Muscle layer of duodenum (tissue), 2 donors: ENCODE data around the gene MEDAG.

ENCODE experiments used
- H3K27ac ChIP-seq: one replicate; pipeline ENCODE4 v1.7.0; 2013; ENCODE audit warnings: mild to moderate bottlenecking, low read length
- H3K27me3 ChIP-seq: one replicate; pipeline ENCODE4 v1.7.0; 2013; ENCODE audit warnings: low read depth, mild to moderate bottlenecking, control low read depth, low read length
- H3K36me3 ChIP-seq, 2 donors: one replicate each; pipeline ENCODE4 v1.7.0; 2013; ENCODE audit warnings: low read length in 2 of 2, control low read depth in 1 of 2, mild to moderate bottlenecking in 1 of 2; ENCODE audit not compliant: insufficient read depth in 2 of 2, control insufficient read depth in 1 of 2
- H3K4me1 ChIP-seq, 2 donors: one replicate each; pipeline ENCODE4 v1.7.0; 2013; ENCODE audit warnings: low read length in 2 of 2, mild to moderate bottlenecking in 2 of 2, control low read depth in 1 of 2, moderate library complexity in 1 of 2; ENCODE audit not compliant: insufficient read depth in 2 of 2, control insufficient read depth in 1 of 2
- H3K4me3 ChIP-seq, 2 donors: one replicate each; pipeline ENCODE4 v1.7.0; 2013; ENCODE audit warnings: low read length in 2 of 2, low read depth in 1 of 2, mild to moderate bottlenecking in 1 of 2
- H3K9me3 ChIP-seq, 2 donors: one replicate each; pipeline ENCODE4 v1.7.0; 2013; ENCODE audit warnings: low read length in 2 of 2, control low read depth in 1 of 2, mild to moderate bottlenecking in 1 of 2; ENCODE audit not compliant: control insufficient read depth in 1 of 2
- donor health status: healthy.

MEDAG gene

GRCh38 chr13:30866677-30867076 lies 39.4 kb upstream of the MEDAG start:
- H3K4me1 ChIP-seq: peaks cover 8 to 11% of the 10 kb centered on the region in 2 donors
- H3K9me3 ChIP-seq: no peaks in the 10 kb centered on the region
- H3K36me3 ChIP-seq: peaks cover 0 to 5% of the 10 kb centered on the region in 2 donors
- no peak overlapping the region for H3K27ac ChIP-seq
- no peak overlapping the region for H3K4me3 ChIP-seq
- H3K27me3 ChIP-seq: no peaks in the 10 kb centered on the region

- H3K9me3 ChIP-seq: no peaks in the 10 kb centered on the region
- H3K4me1 ChIP-seq: peaks cover 8 to 11% of the 10 kb centered on the region in 2 donors
- H3K27ac ChIP-seq: no peak overlapping the region
- no peaks in the 10 kb centered on the region for H3K27me3 ChIP-seq
- H3K4me3 ChIP-seq: no peak overlapping the region
- peaks cover 0 to 5% of the 10 kb centered on the region in 2 donors for H3K36me3 ChIP-seq
Observed at GRCh38 chr13:30867089-30867669, 38.9 kb upstream of the MEDAG start.

DNA sequence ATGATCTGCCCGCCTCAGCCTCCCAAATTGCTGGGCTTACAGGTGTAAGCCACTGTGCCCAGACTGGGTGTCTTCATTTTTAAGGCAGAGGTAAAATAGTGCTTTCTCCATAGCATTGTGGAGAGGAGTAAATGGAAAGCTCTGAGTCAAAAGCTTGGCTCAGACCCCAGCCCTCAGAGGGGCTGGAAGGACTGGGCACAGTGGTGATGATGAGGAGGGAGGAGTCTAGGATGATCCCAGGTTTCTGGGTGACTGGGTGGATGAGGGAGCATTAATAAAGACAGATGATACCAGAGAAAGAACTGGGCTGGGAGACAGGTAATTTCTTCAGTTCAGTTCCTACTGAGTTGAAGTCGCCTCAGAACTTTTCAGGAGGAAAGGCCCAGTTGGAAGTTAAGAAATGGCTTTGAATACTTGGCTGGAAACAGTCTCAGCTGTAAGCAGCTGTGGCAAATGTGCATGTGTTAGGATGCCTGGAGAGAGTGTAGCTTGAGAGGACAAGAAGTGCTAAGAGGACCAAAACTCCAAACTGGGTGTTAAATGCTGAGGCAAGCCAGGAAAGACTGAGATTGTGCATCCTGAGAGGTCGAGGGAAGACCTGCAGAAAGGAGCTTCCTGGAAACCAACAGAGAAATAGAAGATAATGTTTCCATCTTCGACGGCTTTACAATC lies 37.1 kb upstream of the MEDAG start:
- Histone ChIP-seq H3K9me3 (no peaks in the 10 kb centered on the region), H3K4me1 (peaks cover 13 to 17% of the 10 kb centered on the region in 2 donors), H3K27ac (peak overlapping the region; percentile 83), H3K36me3 (peaks cover 0 to 5% of the 10 kb centered on the region in 2 donors), H3K4me3 (no peak overlapping the region), H3K27me3 (no peaks in the 10 kb centered on the region)

DNA sequence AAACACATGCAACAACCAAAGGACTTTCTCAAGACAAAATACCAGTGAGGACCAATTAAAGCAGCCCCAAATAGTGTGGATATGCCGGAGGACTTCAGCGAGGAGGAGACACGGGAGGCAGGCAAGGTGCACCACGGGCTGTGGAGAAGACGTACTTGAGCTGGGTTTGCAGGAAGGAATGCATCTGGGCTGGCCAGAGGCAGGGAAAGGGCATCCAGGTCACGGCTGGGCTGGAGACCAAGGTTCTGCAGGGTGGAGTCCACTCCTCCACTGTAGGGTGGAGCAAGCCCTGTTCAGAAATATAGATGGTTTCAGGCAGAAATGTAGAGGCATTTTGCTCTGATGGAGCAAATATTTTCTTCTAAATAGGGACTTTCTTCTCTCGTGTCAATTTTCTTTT lies 36.6 kb upstream of the MEDAG start:
- peak overlapping the region; percentile 83 for H3K27ac ChIP-seq
- peaks cover 9 to 17% of the 10 kb centered on the region in 2 donors for H3K4me1 ChIP-seq

GRCh38 chr13:30870049-30870884 lies 35.8 kb upstream of the MEDAG start:
- Histone ChIP-seq H3K36me3 (peaks cover 0 to 3% of the 10 kb centered on the region in 2 donors), H3K4me3 (no peak overlapping the region), H3K9me3 (no peaks in the 10 kb centered on the region), H3K27ac (peak overlapping the region; percentile 83), H3K27me3 (no peaks in the 10 kb centered on the region), H3K4me1 (peaks cover 5 to 17% of the 10 kb centered on the region in 2 donors)

More for the DNA sequence above, 36.6 kb upstream of the MEDAG start:
- no peaks in the 10 kb centered on the region for H3K27me3 ChIP-seq
- no peak overlapping the region for H3K4me3 ChIP-seq
- no peaks in the 10 kb centered on the region for H3K9me3 ChIP-seq
- H3K36me3 ChIP-seq: peaks cover 0 to 5% of the 10 kb centered on the region in 2 donors

- H3K27ac ChIP-seq: peak overlapping the region; percentile 58
- H3K9me3 ChIP-seq: no peaks in the 10 kb centered on the region
Observed at GRCh38 chr13:30870916-30871587, 35.0 kb upstream of the MEDAG start.

DNA sequence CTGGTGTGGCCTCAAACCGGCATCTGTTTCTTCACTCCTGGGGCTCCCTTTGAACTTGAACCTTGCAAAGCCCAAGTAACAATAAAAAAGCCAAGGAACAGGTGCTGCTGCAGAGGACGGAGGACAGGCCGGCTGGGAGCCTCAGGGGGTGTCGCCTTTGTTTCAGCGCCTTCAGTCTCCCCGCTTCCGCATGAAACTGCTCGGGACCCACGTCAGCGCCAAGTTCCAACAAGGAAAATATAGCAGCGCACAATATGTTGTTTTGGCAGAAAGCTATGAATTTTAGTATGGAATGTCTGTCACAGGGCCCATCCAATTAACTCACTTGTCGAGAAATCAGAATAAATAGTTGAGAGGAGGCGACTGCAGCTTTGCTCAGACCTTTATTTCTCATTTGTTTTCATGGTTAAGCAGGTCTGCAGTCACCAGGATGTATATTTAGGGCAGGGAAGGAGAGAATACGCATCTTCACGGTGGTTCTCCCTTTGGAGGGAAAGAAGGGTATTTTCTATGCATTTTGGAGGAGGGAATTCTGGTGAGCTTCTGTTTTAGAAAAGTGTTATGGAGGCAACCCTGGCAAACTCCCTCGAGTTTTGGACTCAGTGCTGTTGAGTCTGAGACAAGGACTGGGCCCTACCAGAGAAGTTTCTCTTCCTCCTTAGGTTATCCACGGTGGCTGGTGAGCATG lies 34.3 kb upstream of the MEDAG start:
- H3K4me3 ChIP-seq: no peak overlapping the region
- no peak overlapping the region for H3K27ac ChIP-seq
- no peaks in the 10 kb centered on the region for H3K27me3 ChIP-seq
- no peaks in the 10 kb centered on the region for H3K9me3 ChIP-seq
- H3K36me3 ChIP-seq: no peaks in the 10 kb centered on the region
- H3K4me1 ChIP-seq: peaks cover 5 to 13% of the 10 kb centered on the region in 2 donors

More at GRCh38 chr13:30870916-30871587, 35.0 kb upstream of the MEDAG start:
- Histone ChIP-seq H3K4me1 (peaks cover 5 to 13% of the 10 kb centered on the region in 2 donors), H3K4me3 (no peak overlapping the region), H3K36me3 (no peaks in the 10 kb centered on the region), H3K27me3 (no peaks in the 10 kb centered on the region)

- Histone ChIP-seq H3K36me3 (no peaks in the 10 kb centered on the region), H3K4me3 (no peak overlapping the region)
Observed at GRCh38 chr13:30872276-30872594, 33.8 kb upstream of the MEDAG start.

GRCh38 chr13:30872685-30873461 lies 33.2 kb upstream of the MEDAG start:
- H3K4me1 ChIP-seq: peaks cover 5 to 13% of the 10 kb centered on the region in 2 donors
- no peaks in the 10 kb centered on the region for H3K9me3 ChIP-seq
- H3K36me3 ChIP-seq: no peaks in the 10 kb centered on the region
- no peak overlapping the region for H3K27ac ChIP-seq
- no peak overlapping the region for H3K4me3 ChIP-seq
- H3K27me3 ChIP-seq: no peaks in the 10 kb centered on the region

More at GRCh38 chr13:30872276-30872594, 33.8 kb upstream of the MEDAG start:
- no peaks in the 10 kb centered on the region for H3K27me3 ChIP-seq
- H3K9me3 ChIP-seq: no peaks in the 10 kb centered on the region
- H3K4me1 ChIP-seq: peaks cover 5 to 13% of the 10 kb centered on the region in 2 donors
- no peak overlapping the region for H3K27ac ChIP-seq

- peaks cover 5 to 13% of the 10 kb centered on the region in 2 donors for H3K4me1 ChIP-seq
- H3K36me3 ChIP-seq: no peaks in the 10 kb centered on the region
- no peaks in the 10 kb centered on the region for H3K9me3 ChIP-seq
- H3K27ac ChIP-seq: peak overlapping the region; percentile 10
- no peak overlapping the region for H3K4me3 ChIP-seq
- no peaks in the 10 kb centered on the region for H3K27me3 ChIP-seq
Observed at GRCh38 chr13:30873499-30873898, 32.6 kb upstream of the MEDAG start.
